GM12874 (cell line): ENCODE data around the gene KRTAP6-2.

Experiments
- CTCF ChIP-seq: IDR thresholded peaks from 2 replicates; pipeline ENCODE4 v1.5.1; 2011; ENCODE audit warnings: low read depth, mild to moderate bottlenecking, control low read depth, low read length, moderate library complexity; ENCODE audit not compliant: insufficient read depth

The KRTAP6-2 gene

GRCh38 chr21:30579346-30579745 lies 19.4 kb downstream of the KRTAP6-2 start:
- no peak for TF ChIP-seq CTCF

DNA sequence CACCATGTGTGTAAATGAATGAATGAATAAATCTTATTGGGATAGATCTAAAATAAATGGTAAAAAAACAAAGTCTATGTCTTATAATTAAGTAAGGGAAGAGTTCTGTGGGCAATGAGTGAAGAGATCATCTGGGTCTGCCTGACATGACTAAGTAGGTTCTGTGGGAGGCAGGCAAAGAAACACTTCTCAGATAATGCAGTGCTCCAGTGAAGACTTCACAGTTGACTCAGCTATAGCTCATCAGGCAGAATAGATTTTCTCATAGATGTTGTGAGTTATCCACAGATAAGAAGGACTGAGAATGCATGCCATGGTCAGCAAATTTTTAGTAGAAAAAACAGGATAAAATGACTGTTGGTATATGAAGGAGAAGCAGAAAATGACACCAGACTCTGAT lies 20.9 kb downstream of the KRTAP6-2 start:
- no peak for TF ChIP-seq CTCF

DNA sequence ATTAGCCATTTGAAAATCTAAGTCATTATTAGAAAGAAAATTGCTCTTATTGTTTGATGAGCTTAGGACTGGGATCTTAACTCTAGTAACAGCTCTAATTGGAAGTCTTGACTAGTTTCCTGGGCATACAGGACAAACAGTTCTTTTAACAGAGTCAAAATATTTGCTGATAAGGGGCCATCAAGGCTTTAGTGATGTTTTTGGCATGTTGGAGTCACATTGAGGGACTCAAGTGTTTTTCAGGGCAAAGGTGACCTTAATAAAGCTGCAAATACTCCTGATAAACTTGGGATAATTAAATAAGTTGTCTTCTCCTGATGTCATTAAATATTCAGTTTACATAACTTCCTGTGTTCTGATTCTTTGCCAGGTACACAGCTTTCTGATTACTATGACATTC lies 31.1 kb downstream of the KRTAP6-2 start:
- TF ChIP-seq CTCF: no peak

- TF ChIP-seq CTCF: no peak
Observed at GRCh38 chr21:30563630-30564029, 35.1 kb downstream of the KRTAP6-2 start.

DNA sequence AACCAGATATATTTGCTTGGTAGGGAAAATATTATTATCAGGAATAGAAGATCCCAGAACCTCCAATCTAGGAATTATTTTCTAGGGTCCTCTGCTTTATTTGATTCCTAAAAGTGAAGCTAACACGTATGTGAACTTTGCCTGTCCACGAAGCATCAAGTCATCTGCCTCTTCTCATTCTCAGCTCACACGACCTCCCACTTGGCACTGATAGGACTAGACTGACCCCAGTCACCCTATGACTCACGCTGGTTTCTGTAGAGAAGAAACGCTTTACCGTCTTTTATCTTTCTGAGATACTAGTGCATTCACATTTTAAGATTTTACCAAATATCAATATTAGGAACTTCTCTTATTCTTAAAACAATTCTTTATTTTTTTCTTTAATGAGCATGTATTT lies 35.6 kb downstream of the KRTAP6-2 start:
- no peak for TF ChIP-seq CTCF

DNA sequence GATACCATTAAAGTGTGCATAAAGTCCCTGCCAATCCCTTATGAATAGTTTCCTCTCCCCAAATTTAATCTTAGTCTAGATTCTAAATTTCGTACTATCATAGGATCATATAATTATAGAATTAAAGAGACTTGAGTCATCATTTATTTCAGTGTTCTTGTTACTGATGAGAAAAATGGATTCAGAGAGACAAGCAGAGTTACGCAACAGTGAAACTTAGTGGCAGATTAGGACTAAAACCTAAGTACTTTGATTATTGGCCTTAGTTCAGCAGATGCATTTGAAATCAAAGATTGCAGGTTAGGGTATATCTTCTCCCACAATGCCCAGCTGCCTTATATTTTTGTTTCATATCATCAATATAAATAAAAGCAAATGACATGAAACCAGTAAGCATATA lies 36.7 kb downstream of the KRTAP6-2 start:
- TF ChIP-seq CTCF: no peak

GRCh38 chr21:30561264-30561895 lies 37.3 kb downstream of the KRTAP6-2 start, which contains the start of gene KRTAP19-7:
Gene KRTAP19-7 (minus strand): TSS chr21:30561314. CDS start chr21:30561289, 25 bp downstream.
- no peak for TF ChIP-seq CTCF
